Measurements from ENCODE around the gene ABCD4.
"Not testable (repeated sequence)": the region's sequence is repeated elsewhere in the genome, so short reads cannot be mapped to it uniquely, and the experiment has no call there.

The ABCD4 gene

DNA sequence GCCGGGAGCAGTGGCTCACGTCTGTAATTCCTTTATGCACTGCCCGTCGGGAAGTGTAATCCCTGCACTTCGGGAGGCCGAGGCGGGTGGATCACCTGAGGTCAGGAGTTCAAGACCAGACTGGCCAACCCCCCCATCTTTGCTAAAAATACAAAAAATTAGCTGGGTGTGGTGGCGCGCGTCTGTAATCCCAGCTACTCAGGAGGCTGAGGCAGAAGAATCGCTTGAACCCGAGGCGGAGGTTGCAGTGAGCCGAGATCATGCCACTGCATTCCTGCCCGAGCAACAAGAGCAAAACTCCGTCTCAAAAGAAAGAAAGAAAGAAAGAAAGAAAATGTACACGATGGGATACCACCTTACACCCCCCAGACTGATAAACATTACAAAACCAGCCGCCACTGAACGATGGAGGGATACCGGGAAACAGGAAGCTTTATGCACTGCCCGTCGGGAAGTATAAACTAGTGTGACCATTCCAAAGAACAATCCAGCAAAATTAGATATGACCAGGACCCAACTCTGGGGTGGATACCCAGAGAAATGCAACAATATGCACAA is 1.1 kb downstream of the ABCD4 start:
- no peak for DNase-seq

GRCh38 chr14:74299061-74299545 is 3.6 kb downstream of the ABCD4 start:
- DNase-seq: no peak

DNA sequence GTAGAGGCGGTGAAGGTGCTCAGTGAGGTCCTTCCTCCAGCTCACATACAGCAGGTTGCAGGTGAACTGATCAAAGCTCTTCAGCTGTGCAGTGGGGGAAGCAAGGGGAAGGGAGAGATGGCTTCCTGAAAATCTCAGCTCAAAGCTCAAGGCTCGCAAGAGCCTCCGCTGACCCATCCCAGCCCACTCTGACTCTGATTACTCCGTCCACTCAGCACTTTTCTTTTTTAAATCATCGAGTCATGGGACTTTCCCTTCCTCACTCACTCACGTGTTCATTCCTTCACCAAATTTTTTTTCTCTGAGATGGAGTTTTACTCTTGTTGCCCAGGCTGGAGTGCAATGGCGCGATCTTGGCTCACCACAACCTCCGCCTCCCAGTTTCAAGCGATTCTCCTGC is 4.7 kb downstream of the ABCD4 start:
- DNase-seq: no peak

DNA sequence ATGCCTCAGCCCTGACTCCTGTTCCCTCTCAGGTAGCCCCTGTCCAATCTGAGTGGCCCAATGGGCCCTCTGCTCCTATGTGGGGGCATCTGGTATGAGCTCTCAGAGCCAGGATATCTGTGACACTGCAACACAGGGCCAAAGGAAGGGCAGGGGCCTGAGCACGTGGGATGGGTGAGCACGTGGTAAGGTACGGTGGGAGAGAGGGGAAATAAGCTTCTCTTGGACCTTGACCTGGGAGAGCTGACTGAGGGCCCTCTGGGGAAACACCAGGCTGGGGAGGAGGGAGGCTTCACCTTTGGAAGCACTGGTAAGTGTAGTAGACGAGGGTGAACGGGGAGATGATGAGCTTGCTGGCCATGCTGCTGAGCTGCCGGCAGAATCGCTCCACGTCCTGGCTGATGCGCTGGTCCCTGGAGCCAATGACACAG is 6.7 kb downstream of the ABCD4 start:
- no peak for DNase-seq

DNA sequence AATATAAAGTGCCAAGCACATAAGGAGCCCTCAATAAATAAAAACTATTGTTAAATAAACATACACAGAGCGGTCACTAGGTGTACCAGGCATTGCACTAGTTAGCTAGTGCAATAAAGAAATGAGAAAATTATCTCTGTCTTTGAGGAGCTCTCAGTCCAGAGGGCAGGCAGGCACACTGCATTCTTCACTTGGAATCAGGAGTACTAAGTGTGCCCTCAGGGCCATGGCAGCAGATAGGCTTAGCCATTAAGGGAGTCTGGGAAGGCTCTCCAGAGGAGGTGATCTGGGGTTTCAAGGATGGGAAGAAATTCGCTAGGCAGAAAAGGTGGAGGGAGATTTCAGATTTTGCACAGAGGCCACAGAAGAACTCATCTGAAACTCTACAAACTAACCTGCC is 9.1 kb downstream of the ABCD4 start:
- DNase-seq: no peak

DNA sequence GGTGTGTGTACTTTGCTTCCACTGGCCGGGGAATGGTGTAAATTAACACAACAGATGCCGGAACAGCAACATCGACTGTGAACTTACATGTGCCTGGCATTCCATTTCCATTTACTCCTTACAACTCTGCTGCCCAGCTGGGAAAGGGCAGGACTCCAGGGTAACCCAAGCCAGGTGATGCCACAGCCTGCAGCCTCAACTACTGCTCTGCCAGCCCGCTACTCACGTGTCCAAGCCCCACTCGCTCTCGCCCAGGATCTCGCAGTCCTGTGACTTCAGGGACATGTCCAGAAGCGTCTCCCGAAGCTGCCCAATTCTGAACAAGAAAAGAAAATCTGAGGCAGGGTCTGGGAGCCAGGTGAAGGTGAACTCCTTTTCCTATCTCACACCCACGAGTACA is 10.7 kb downstream of the ABCD4 start:
- DNase-seq: no peak

GRCh38 chr14:74290415-74290814 is 12.3 kb downstream of the ABCD4 start:
- DNase-seq: peak; percentile 54

GRCh38 chr14:74289801-74290200 is 12.9 kb downstream of the ABCD4 start:
- DNase-seq: no peak

DNA sequence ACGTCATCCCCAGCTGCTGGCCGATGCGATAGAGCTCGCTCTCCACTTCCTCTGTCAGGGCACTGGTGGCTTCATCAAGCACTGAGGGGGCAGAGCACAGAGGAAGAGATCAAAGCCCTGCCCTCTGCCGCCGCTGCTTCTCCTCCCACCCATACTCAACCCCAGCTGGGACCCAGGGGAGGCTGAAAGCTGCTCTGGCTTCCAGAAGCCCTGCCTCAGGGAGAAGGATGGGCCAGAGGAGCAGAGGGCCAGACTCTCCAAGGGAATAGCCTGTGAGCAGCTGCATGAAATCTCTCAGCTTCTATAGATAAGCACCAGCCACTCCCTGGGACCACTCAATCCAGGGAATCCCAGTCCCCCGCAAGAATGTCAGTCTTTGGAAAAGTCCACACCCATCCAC is 16.0 kb downstream of the ABCD4 start:
- no peak for DNase-seq

DNA sequence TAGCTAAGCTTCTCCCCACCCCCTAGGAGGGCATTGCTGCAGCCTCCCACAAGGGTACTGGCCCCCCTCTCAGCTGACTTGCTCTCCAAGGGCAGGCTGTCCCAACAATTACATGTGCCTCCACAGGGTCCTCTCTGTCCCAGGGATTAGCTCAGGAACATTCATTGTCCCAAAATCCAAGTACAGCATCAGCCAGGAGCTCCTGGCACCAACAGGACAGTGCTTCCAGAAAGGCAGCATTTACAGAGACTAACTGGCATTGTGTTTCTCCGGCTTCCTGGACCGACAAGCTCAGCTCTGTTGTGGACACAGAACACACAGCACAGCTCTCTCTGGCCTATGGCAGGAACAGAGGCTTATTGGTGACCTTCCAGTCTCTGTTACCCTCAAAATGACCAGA is 21.7 kb downstream of the ABCD4 start:
- DNase-seq: no peak

- DNase-seq: no peak
Observed at GRCh38 chr14:74278080-74278479, 24.7 kb downstream of the ABCD4 start.

DNA sequence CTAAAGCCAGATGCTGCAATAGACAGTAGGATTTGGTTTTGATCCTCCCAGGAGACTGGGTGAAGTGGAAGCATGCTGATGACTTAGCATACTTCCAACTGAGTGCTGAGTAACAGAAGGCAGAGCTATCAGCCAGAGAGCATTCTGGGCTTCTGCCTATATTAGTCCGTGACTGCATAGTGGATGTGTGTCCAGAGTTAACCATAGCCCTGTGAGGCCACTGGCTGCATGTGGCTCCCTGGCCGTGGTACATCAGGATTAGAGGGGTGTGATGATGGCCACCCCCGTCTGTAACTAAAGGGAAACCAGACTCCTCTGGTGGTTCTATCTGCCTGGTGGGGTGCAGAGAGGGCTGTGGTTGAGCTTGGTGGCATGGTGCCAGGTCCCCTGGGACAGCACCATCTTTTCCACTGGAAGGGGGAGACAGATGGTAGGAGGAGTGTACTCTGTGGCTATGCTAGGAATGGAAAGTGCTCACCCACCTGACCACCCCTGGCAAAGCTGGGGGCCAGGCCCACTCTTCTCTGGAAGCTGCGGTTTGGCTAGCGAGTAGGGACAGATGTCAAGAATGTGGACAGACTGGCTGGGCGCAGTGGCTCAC is 27.4 kb downstream of the ABCD4 start:
- DNase-seq: no peak

DNA sequence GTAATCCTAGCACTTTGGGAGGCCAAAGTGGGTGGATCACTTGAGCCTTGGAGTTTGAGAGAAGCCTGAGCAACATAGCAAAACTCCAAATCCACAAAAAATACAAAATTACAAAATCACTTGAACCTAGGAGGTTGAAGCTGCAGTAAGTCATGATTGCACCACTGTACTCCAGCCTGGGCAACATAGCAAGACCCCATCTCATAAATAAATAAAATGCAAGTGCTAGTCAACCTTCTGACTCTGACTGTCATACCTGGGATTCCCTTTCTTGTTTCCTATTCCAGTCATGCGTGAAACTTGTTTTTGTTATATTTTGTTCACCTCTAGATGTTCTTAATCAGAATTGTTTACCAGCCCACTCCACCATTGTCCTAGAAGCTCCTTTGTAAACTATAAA is 31.4 kb downstream of the ABCD4 start:
- DNase-seq: no peak

- not testable (repeated sequence) for DNase-seq
Observed at GRCh38 chr14:74270382-74271177, 32.2 kb downstream of the ABCD4 start.

- DNase-seq: no peak
Observed at GRCh38 chr14:74267588-74267987, 35.1 kb downstream of the ABCD4 start.

DNA sequence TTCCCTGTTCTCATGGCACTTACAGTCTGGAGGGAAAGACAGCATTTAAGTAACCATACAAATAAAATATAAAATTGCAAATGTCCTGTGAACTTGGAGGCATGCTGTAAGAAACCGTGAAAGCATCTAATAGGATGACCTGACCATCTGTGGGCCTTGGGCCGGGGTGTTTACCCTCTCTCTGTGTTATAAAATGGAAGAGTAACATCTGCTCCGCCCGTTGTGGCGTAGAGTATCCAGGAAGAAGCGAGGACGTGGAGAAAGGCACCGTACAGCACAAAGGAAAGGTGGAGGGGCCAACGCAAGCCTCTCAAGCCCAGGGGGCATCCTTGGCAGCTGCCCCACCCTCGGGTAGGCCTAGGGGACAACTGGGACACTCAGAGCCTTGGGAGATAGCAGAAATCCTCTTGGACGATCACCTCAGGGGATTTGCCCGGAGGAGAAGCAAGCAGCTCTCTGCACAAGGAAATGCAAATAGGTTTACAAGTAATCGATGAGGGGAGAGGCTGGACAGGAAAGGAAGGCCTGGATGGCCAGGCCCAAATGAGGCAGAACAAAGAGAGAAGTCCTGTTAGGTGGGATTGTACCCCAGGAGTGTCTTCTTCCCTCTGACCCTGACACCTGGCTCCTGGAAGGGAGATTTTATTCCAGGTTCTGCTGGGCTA is 37.3 kb downstream of the ABCD4 start:
- no peak for DNase-seq

DNA sequence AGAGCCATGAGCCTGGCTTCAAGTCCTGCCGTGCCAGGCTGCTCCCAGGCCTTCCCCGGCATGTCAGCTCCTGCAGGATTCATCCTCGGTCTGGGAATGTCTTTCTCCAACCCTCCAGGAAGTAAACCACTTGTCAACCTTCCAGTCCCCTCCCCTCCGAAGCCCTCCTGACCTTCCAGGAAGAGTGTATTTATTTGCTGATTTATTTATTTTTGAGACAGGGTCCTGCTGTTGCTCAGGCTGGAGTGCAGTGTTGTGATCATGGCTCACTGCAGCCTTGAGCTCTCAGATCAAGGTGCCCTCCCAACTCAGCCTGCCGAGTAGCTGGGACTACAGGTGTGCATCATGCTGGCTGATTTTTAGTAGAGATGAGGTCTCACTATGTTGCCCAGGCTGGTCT is 38.8 kb downstream of the ABCD4 start:
- no peak for DNase-seq

GRCh38 chr14:74263181-74263580 is 39.6 kb downstream of the ABCD4 start:
- DNase-seq: no peak

GRCh38 chr14:74262076-74262475 is 40.7 kb downstream of the ABCD4 start:
- no peak for DNase-seq

DNA sequence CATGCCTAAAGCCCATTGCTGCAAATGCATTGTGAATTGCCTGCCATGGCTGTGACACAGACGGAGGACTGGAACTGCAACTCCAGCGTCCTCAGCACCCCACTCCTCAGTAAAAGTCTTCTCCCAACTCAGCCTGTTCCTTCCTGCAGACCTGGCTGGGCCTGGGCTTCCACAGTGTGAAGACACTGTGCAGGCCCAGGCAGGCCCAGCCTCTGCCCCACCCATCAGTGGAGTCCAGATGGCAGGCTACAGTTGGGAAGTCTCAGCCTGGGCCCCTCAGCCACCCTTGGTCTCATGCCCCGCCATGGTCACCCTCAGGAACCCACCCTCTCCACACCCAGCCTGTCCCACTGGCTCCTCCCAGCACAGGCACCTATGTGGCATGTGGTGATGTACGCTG is 41.4 kb downstream of the ABCD4 start:
- DNase-seq: no peak

- DNase-seq: no peak
Observed at GRCh38 chr14:74260525-74261233, 42.1 kb downstream of the ABCD4 start.

GRCh38 chr14:74259513-74259912 is 43.2 kb downstream of the ABCD4 start:
- DNase-seq: no peak

GRCh38 chr14:74258764-74259035 is 44.0 kb downstream of the ABCD4 start:
- DNase-seq: no peak
